Inflammatory macrophage (primary cell): ENCODE data around the gene PIK3CD.
"Not testable (repeated sequence)": the region's sequence is repeated elsewhere in the genome, so short reads cannot be mapped to it uniquely, and the experiment has no call there.

Experiments
- DNase-seq, 2 donors: peaks; one replicate each; pipeline ENCODE4 v3.0.0-alpha.2; 2020 to 2022

Gene PIK3CD

DNA sequence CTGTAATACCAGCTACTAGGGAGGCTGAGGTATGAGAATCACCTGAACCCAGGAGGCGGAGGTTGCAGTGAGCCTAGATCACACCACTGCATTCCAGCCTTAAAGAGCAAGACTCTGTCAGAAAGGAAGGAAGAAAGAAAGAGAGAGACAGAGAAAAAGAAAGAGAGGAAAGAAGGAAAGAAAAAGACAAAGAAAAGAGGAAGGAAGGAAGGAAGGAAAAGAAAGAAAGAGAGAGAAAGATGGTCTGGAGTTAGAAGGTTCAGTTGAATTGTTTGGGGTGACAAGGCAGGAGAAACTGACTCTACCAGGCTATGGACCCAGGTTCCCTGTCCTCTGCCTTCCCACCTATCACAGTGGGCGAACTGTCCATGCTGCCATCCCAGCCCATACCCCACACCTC lies 27.4 kb upstream of the PIK3CD start:
- DNase-seq, result no peak

DNA sequence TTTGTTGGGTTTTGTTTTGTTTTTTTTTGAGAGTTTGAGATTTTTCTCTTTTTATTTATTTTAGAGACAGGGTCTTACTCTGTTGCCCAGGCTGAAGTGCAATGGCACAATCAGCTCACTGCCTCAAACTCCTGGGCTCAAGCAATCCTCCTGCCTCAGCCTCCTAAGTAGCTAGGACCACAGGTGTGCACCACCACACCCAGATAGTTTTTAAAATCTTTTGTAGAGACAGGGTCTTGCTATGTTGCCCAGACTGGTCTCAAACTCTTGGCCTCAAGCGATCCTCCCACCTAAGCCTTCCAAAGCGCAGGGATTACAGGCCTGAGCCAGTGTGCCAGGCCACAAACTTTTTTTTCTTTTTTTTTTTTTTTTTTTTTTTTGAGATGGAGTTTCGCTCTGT lies 26.5 kb upstream of the PIK3CD start:
- DNase-seq, result not testable (repeated sequence)

DNA sequence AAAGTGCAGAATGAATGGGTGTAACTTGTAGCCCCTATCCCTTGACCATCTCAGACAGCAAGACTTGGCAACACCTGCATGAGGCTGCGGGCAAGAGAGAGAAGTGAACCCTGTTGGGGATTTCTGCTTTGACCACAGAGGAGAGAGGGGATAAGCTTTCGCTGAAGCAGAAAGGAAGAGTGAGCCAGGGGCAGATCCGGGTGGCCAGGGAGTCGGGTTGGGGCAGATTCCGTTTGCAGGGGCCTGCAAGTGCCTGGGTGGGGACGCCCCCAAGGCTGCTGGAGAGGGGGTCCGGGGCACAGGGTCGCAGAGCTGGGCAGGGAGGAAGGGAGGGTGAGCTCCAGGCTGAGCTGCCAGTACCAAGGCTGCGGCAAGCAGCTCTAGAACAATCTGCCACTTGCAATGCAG lies 25.3 kb upstream of the PIK3CD start:
- no peak for DNase-seq

DNA sequence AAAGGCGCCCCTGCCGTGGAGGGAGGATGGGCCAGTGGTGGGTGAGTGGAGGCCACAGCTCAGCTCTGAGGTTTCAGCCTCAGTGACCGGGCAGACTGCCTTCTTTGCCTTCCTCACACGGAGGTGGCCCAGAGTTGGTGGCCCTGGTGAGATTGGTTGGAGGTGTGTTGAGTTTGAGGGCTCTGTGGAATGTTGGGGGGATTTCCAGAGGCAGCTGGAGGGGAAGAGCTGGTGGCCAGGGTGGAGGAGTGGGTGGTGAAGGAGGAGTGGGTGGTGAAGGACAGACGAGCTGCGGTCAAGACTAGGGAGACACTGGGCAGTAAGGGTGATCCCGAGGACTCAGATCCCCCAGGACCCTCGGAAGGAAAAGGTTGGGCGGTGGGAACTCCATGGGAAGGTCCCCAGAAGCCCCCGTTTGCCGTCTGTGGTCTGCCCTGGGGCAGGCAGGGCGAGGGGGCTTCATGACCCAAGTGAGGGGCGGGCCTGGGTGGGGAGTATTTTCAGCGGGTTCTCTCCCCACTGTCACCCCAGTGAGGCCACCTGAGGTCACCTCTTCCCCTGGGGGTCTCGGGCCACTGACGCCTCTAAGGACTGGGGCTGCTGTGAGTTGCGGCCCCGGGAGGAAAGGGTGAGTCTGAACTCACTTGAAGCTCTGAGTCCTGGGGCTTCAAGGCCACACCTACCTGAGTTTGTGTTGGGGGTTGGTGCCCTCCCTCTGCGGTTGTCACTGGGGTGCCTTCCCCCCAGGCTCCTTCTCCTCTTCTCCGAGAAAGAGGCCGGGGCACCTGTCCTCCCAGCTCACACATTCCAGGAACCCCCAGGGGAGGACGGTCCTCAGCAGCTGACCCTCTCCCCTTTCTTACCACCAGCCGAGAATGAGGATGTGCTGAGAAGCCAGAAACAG lies 22.7 kb upstream of the PIK3CD start:
- peak in 1 of 2 donors; percentile 15 for DNase-seq

DNA sequence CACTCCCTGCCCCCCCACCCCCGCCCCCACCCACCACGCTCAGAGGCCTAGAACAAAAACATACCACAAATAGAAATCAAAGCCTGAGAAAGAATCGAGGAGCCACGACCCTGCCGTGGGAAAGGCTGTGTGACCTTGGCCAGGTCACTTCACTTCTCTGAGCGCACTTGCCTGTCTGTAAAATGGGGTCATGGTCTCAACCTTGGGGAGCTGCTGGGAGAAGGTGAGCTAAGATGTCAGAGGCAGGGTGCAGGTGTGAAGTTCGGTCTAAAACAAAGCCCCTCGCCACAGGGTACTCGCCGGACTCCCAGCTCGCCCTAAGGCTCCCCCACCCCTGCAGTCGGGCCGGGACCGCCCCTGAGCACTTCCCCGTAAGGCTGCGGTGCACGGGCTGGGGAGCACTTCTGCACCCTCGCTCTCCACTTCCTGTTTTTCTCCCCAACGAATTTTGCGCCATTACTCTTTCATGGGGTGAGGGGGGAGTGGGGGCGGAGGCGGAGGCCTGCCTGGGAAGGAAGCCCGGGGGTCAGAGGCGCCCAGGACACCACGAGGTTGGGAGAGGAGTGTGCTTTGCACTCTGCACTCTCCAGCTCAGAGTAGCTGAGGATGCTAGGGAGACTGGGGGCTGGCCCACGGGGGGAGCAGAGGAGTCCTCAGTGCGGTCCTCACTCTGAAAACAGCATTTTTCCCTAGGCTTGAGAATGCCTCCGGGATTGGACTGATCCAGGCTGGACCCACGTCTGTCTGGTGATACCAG lies 21.9 kb upstream of the PIK3CD start:
- DNase-seq, result peak; percentile 89

DNA sequence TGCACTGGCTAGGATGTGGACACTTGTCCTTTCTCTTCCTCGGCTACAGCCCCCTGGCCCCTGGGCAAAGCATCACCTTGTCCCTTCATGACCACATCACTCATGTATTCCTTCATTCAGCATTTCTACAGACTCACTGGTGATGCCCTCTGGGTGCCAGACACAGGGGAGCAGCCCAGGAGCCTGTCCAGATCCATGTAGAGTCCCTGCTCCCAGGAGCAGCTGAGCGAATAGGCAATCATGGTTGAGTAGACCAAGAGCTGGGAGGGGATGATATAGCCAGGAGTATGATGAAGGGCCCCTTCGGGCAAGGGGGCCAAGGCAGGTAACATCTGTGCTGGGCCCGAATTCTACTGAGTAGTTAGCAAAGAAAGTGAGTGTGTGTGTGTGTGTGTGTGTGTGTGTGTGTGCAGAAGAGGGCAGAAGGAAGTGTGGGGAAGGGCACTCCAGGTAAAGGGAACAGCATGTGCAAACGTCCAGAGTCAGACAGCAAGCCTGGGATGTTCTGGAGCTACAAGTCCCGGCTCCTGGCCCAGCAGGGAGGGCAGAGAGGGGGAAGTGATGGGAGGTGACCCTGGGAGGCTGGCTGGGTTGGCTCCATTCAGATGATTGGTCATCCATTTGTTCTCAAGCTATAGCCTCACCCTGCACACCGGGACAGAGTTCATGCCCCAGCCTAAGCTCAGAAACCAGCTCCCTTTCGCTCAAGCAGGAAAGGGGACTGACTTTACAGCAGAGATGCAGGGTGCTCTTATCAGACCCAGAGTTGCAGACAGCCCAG lies 21.0 kb upstream of the PIK3CD start:
- peak in 1 of 2 donors; percentile 13 for DNase-seq

DNA sequence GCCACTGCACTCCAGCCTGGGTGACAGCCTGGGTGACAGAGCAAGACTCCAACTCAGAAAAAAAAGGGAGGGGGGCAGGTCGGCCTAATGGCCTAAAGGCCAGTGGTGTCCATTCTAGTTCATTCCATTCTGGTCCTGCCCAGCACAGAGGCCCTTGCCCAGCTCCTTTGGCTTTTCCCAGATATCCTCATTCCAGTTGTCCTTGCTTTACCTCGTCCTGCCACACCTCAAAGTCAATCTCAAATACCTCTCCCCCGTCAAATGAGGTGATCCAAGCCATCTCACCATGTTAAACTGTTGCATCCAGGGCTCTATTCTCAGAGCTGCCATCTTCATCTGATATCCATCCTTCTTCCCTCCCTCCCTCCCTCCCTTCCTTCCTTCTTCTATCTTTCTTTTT lies 19.9 kb upstream of the PIK3CD start:
- DNase-seq, result no peak

DNA sequence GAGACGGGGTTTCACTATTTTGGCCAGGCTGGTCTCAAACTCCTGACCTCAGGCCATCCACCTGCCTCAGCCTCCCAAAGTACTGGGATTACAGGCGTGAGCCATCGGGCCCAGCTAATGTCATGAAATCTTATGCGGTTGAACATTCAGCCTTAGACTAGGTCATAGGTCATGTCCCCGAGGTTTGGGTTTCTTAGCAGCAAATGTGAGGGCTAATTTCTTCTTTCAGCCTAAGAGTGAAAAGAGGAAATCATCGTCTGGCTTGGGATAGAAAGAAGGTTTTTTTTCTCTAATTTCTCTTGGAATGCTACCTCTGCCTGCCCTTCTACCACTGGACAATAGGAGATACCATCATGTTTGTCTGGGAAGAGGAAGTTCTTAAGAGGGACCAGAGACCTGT lies 18.0 kb upstream of the PIK3CD start:
- peak; percentile 49 to 64 for DNase-seq

DNA sequence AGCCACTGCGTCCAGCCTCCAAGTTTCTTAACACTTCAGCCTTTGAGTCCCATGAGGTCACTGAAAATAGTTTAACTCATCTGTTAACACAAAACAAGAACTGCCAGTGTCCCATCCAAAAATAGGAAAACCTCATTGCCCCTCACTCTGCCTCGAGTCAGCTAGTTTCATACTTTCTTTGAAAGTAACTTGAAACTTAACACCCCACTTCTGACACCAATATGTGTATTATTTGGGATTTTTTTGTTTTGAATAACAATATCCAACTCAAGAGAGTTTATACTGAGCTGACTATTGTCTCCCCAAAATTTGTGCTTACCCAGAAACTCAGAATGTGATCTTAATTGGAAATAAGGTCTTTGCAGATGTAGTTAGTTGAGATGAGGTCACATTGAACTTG lies 16.9 kb upstream of the PIK3CD start:
- DNase-seq, result no peak

DNA sequence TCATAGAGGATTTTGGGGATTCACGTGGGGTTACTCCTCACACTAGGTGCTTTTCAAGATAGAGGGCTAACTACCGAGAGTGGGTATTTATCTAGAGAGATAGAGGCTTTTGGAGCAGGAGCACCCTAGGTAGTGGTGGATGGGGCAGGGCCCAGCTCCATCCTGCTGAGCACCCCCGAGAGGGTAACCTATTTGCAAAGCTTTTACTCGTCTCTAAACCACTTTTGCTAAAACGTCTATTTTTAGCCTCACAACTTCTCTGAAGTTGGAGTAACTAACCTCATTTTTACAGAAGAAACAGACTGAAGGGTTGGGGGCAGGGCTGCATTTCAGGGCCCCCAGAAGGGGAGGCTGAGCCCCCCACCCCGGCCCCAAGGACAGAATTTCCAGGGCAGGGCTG lies 12.3 kb upstream of the PIK3CD start:
- DNase-seq, result no peak

DNA sequence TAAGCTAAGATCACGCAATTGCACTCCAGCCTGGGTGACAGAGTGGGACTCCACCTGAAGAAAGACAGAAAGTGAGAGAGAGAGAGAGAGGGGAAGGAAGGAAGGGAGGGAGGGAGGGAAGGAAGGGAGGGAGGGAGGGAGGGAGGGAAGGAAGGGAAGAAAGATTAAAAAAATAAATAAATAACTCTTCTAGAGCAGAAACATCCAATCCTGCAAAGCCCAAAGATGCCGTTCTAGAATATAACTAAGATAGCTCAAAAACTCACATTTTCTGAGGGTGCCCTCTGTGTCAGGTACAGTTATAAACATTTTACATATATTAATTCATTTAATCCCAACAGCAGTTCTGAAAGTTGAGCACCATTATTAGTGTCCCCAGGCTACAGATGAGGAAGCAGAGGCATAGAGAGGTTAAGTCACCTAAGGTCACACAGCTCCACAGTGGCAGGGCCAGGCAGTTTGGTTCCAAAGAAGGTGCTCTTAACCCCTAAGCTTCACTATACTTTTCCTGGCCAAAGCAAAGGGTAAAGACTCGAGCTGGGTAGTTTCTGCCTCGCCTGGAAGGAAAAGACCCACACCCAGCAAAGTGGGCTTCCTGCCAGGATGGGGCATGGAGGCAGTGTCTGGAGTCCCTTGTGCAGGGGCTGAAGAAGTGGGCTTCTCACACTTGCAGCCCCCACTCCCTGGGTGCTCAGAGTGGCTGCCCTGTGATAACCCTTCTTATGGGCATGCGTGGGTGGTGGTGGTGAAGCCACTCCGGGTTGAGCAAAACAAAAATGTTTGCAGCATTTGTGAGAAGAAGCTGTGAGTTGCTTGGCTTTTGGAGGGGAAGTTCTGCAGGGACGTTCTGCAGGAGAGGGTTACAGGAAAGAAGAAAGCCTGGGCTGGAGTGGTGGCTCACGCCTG lies 7.9 kb upstream of the PIK3CD start:
- peak; percentile 90 to 95 for DNase-seq

DNA sequence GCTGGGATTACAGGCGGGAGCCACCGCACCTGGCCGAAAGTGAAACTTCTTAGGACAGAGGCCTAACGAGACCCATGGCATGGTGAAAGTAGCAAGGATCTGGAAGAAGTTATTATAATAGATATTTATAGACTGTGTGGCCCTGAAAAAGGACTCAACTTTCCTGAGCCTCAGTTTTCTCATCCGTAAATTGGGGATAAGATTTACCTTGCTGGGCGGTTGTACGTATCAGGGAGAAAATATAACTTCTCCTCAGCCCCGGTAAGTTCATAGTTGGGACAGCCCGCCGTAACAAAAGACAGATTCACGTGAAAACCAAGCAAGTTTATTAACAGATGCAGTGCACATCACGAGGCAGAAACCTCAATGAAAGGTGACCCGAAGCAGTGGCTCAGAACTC lies 5.5 kb upstream of the PIK3CD start:
- DNase-seq, result no peak

DNA sequence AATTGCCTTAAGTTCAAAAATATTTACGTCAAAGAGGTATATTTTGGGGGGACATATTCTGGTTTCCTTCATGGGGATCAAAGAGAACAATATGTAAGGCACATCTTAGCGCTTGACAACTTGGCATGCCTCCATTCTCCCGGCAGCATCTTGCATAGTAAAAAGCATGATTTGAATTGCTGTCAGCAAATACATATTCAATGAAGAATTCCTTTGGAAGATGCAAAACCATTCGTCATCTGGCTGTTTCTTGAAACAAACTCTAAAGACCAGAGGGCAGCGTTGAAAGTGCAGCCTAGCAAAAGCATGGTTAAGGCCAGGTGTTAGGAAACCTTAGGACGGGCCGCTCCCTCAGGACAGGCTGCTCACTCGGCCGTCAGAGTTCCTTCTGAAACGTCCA lies 3.4 kb upstream of the PIK3CD start:
- DNase-seq, result no peak

DNA sequence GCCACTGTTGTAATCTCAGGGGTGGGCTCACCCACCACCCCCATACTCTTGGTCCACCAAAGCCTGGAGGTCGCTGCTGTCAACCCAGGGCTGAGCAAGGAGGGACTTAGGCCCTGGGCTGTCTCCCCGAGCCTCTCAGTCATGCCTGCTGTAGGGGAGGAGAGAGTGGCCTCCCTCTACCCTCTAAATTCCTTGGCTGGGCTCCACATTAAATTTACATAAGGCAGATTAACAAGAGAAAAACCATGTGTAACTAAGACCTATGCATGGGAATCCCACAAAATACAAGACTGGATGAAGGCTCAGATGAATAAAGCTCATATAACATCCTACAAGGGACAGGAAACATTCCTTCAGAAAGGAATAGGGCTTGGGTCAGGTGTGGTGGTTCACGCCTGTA lies 1.8 kb upstream of the PIK3CD start:
- no peak for DNase-seq

DNA sequence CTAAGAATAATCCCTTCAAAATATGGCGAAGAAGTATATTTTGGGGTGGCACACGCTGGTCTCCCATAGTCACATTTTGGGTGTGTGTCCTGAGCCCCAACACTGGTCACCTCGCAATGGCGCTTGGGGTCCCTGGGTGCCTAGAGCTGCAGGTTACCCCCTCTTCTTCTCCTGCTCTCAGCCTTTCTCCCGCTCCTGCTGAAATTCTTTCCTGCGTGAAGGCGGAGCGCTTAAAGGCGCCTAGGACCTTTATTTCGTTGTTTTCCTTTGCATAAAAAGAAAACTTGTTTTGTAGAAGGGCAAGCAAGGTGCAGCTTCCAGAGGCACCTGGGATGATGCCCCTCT lies 339 bp upstream of the PIK3CD start:
- no peak for DNase-seq

DNA sequence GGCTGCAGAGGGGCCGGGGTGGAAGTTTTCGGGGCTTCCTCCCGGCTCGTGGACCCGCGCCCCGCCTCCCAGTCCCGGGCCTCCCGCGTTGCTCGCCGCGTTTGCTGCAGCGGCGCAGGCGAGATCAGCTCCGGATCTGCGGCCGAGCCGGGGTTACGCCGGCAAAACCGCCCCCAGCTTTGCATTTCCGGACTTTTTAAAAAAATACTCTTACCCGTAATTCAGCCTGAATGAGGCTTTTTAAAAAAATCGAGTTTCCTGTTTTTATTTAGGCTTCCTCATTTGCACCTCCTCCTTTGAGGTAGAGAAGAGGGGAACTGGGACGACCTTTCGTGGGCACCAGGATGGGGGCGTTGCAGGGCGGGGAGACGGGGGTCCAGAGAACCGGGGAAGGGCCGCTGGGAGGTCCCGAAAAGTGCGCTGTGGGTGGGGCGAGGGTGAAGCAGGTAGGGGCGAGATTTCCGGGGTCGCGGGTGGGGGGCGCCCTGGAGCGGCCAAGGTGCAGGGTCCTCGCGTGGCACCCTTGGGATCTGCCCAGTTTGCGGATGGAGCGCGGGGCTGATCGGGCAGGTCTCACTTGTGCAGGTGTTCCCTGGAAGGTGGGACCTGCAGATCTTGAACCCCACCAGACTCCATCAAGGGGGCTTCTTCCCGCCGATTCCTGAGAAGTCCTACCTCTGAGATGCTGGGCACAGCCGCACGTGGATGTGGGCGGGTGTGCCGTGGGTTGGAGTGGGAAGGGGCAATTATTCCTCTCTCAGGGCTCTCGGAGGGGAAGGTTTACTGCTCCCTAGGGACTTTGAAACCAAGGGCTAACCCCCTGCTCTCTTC lies 1.1 kb downstream of the PIK3CD start:
- peak; percentile 91 to 94 for DNase-seq

DNA sequence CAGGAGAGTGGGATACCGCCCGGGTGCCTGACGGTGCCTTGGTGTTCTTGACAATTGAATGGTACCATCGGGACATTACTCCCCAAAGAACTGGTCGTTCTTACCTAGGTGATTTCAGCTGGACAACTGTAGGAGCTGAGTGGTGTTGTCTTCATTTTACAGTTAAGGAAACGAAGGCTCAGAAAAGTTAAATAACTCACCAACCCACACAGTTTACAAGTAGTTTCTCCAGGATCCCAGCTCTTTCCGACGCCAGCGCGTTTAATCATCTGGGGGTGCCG lies 1.6 kb downstream of the PIK3CD start:
- peak in 1 of 2 donors; percentile 10 for DNase-seq

DNA sequence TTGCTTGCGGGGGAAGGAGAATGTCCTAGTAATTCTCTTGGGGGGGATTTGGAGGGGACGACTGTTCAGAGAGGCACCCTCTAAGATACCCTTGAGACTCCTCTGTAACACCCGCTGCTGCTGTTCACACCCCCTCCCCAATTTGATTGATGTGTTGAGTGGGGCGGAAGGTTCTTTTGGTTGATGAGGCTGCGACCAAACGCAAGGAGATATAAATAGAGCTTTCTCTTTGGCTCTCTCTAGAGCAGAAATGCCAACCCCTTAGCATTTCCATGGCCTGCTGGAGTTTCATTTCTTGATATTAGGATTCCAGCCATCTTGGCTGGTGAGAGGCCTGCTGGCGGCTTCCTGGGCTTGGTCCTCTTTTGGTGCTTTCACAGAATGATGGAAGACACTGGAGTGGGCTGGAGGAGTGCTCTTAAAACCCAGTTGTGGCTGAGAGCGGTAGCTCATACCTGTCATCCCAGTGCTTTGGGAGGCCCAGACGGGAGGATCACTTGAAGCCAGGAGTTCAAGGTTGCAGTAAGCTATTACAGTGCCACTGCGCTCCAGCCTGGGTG lies 2.0 kb downstream of the PIK3CD start:
- no peak for DNase-seq

DNA sequence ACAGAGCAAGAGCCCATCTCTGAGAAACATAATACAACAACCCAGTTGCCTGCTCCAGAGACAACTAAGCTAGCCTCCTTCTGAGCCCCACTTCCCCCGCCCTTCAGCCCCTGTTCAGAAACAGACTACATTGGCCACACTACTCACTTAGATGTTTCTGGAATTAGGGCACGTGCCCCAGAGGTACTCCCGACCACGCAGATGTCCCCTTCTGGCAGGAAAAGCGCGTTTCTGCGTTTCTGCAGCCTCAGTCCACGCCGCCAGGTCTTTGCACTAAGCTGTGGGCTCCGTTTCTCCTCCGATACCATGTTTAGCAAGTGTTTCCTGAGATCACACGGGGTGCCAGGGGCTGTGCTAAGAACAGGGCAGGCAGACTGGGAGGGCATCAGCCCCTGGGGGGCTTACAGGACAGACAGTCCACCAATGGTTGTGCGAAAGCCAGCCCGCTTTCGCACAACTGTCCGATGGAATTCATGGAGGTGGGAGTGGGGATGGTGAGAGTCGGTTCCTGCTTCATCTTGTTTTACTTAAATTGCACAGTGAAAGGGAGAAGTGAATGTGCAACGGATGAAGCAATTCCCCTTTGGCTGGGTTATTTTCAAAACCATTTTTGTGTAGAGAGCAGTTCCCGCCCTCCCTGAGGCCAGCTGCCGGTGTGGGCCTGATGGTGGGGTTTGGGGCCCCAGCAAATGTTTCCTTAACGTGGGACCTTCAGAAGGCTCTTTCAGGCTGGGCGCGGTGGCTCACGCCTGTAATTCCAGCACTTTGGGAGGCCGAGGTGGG lies 2.7 kb downstream of the PIK3CD start:
- peak; percentile 85 for DNase-seq
